Activated B cell treated with CpG ODN at 0.5 μM for 24 hours (primary cell): ENCODE results near the gene SLC25A25. TPM values are rescaled to one million over a fixed set of nuclear protein-coding genes. Genes with fewer than 3 reads are reported as not detected.
"Not testable (repeated sequence)": the region's sequence is repeated elsewhere in the genome, so short reads cannot be mapped to it uniquely, and the experiment has no call there.

Source experiments
- ATAC-seq: fragments of 200-7000 bp; cut with Tn5 transposase; one replicate; pipeline ENCODE4 v1.10.0; 2021; ENCODE audit warnings: low read depth, mild to moderate bottlenecking, moderate library complexity
- CTCF ChIA-PET: fragments of 350-600 bp; sonication (Branson Sonifier 250); formaldehyde crosslinking; loops from one replicate; lab custom pipeline; 2021; ENCODE audit warnings: antibody characterized with exemption; lab: Charles Lee
- POLR2A ChIA-PET: fragments of 350-600 bp; sonication (Branson Sonifier 250); formaldehyde crosslinking; loops from one replicate; lab custom pipeline; 2021; ENCODE audit warnings: antibody characterized with exemption; lab: Charles Lee
- DNase-seq: peaks from one replicate; pipeline ENCODE4 v3.0.0; 2022
- H3K27ac Mint-ChIP-seq: one replicate; pipeline ENCODE4 v1.8.0; 2020; ENCODE audit warnings: mixed read lengths
- H3K27me3 Mint-ChIP-seq: one replicate; pipeline ENCODE4 v1.8.0; 2021; ENCODE audit warnings: mixed read lengths
- H3K36me3 Mint-ChIP-seq: one replicate; pipeline ENCODE4 v1.8.0; 2021; ENCODE audit warnings: low read depth, mixed read lengths
- H3K4me1 Mint-ChIP-seq: one replicate; pipeline ENCODE4 v1.8.0; 2021; ENCODE audit warnings: mixed read lengths
- H3K4me3 Mint-ChIP-seq: one replicate; pipeline ENCODE4 v1.8.0; 2020; ENCODE audit warnings: mild to moderate bottlenecking, mixed read lengths
- H3K9me3 Mint-ChIP-seq: one replicate; pipeline ENCODE4 v1.8.0; 2020; ENCODE audit warnings: mixed read lengths
- CTCF ChIP-seq: fragments of 200-600 bp; IDR thresholded peaks from one replicate; pipeline ENCODE4 v1.8.0; 2022; ENCODE audit warnings: antibody characterized with exemption, mild to moderate bottlenecking
- intact Hi-C: fragments of 100-400 bp; cut with micrococcal nuclease; formaldehyde crosslinking; loops from one replicate; pipeline ENCODE4 v1.15.1; 2024
- total RNA-seq: library from RNA; stranded (reverse); gene quantifications from 2 replicates; pipeline ENCODE4 v1.2.3, GENCODE V29; 2022

Gene SLC25A25
- 8.0 and 9.4 TPM in 2 replicates for total RNA-seq

DNA sequence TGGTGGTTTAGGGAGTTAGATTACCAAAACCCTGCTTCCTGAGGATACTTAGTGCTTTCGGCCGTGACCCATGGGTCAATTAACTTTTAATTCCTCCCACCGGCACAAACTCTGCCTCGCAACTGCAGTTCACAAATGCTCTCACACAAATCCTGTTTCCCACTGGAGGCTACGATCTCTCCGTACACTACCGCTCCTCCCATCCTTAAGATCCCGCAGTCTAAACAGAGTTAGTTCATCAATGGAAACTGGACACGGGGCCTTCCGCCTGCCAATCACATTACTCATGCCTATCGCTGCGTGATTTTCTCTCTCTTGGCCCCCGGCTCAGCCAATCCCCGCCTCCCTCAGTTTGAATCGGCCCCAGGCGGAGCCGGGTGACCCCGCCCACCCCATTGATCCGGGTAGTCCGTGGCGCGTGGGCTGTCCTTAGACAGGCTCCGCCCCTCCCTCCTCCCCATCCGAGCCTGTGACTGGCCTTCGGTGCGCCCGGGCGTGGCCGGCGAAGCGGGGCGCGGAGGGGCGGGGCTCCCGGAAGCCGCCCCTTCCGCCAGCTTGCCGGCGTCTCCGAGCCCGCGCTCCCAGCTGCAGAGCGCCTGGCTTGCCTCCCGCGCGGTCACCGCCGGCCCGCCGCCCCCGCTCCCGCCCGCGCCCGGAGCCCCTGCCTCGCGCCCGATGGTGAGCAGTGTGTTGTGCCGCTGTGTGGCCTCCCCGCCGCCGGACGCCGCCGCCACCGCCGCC is at the start of gene SLC25A25:
Gene SLC25A25 (plus strand): TSS at position 588 of the 741 bp plus-strand sequence. CDS start 88 bp downstream, at position 676.
- intact Hi-C loops = loop anchor here (1.0 to 5.0 kb wide), 9 partner anchors 26 to 821 kb away; partner anchors contain the start of genes GLE1, GOLGA2 and SWI5
- Mint-ChIP-seq H3K27ac (peak within 1 kb of the TSS; percentile 60), H3K36me3 (peaks cover 10% of the 10 kb centered on the region), H3K4me3 (no peak within 1 kb of the TSS), H3K4me1 (peaks cover 68% of the 10 kb centered on the region), H3K27me3 (no peaks in the 10 kb centered on the region), H3K9me3 (no peaks in the 10 kb centered on the region)
- ChIA-PET POLR2A (interaction anchor here (0.7 to 2.2 kb wide), 21 partner anchors 11 to 289 kb away, joined by 3 to 15 read pairs (median 4); partner anchors contain the start of genes CDK9, CIZ1, DPM2 and EEIG1), CTCF (interaction anchor here (1.2 to 2.3 kb wide), 3 partner anchors 27 to 124 kb away, joined by 4 to 7 read pairs (median 5); no protein-coding TSS in a partner anchor)
- DNase-seq (peak; percentile 100), ATAC-seq (peak; percentile 84)
- TF ChIP-seq CTCF = no peak

DNA sequence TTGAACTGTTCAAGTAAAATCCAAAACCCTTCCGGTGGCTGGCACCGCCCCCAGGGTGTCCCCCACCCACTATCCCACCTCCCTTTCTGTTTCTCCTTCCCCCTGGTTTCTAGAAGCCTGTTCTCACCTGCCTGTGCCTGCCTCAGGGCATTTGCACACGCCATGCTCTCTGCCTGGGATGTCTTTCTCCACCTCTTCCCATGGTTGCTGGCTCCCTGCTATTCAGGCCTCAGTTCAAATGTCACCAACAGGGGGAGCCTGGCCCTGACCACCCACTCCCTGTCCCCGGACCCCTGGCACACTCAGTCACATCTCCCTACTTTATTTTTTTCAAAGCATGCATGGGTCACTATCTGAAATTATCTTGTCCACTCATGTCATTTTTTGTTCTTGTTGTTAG is 47.3 kb upstream of the SLC25A25 start:
- Mint-ChIP-seq H3K4me3 (no peak overlapping the region), H3K36me3 (no peaks in the 10 kb centered on the region), H3K27ac (no peak overlapping the region), H3K4me1 (peaks cover 38% of the 10 kb centered on the region), H3K27me3 (no peaks in the 10 kb centered on the region), H3K9me3 (no peaks in the 10 kb centered on the region)
- DNase-seq (no peak), ATAC-seq (no peak)
- intact Hi-C loops = no loop called here
- ChIA-PET POLR2A (no interaction called here), CTCF (no interaction called here)
- no peak for TF ChIP-seq CTCF

GRCh38 chr9:128021098-128021497 is 46.9 kb upstream of the SLC25A25 start:
- CTCF ChIA-PET = no interaction called here
- TF ChIP-seq CTCF = no peak
- POLR2A ChIA-PET = no interaction called here
- DNase-seq = no peak
- Mint-ChIP-seq H3K4me3 (no peak overlapping the region), H3K4me1 (peaks cover 43% of the 10 kb centered on the region), H3K36me3 (no peaks in the 10 kb centered on the region), H3K27me3 (no peaks in the 10 kb centered on the region), H3K27ac (no peak overlapping the region), H3K9me3 (no peaks in the 10 kb centered on the region)
- ATAC-seq = no peak
- intact Hi-C loops = no loop called here

- Mint-ChIP-seq H3K4me1 (peaks cover 60% of the 10 kb centered on the region), H3K4me3 (no peak overlapping the region), H3K27me3 (no peaks in the 10 kb centered on the region), H3K36me3 (no peaks in the 10 kb centered on the region), H3K27ac (no peak overlapping the region), H3K9me3 (no peaks in the 10 kb centered on the region)
- POLR2A ChIA-PET = interaction anchor here (0.5 to 6.7 kb wide), 6 partner anchors 8 to 43 kb away, joined by 3 to 69 read pairs (median 4); partner anchors contain the start of gene EEIG1
- DNase-seq (no peak), ATAC-seq (no peak)
- intact Hi-C loops = no loop called here
- CTCF ChIA-PET = interaction anchor here (1.1 kb wide), 1 partner anchor 10 kb away, joined by 3 read pairs; no protein-coding TSS in a partner anchor
- TF ChIP-seq CTCF = no peak
These were observed 45.1 kb upstream of the SLC25A25 start for GRCh38 chr9:128022886-128023285.

- H3K27ac Mint-ChIP-seq, intact Hi-C loops, ATAC-seq, H3K9me3 Mint-ChIP-seq, H3K27me3 Mint-ChIP-seq, DNase-seq, H3K36me3 Mint-ChIP-seq, H3K4me3 Mint-ChIP-seq: not testable (repeated sequence)
- ChIA-PET CTCF (interaction anchor here (1.1 kb wide), 1 partner anchor 11 kb away, joined by 3 read pairs; no protein-coding TSS in a partner anchor), POLR2A (interaction anchor here (0.6 to 6.7 kb wide), 4 partner anchors 13 to 44 kb away, joined by 3 to 69 read pairs (median 4); partner anchors contain the start of gene EEIG1)
- H3K4me1 Mint-ChIP-seq = peaks cover 68% of the 10 kb centered on the region
These were observed 44.4 kb upstream of the SLC25A25 start for GRCh38 chr9:128023671-128024070.
